Parathyroid adenoma (tissue), 2 donors: ENCODE data around the gene GNA14.

Source experiments
- H2AFZ ChIP-seq: fragments of 300-600 bp; sonication (generic); one replicate; pipeline ENCODE4 v1.7.0; 2017; ENCODE audit warnings: antibody characterized with exemption, mild to moderate bottlenecking
- H3K27ac ChIP-seq: fragments of 300-600 bp; sonication (generic); one replicate; pipeline ENCODE4 v1.7.0; 2017
- H3K27me3 ChIP-seq: fragments of 300-600 bp; sonication (generic); one replicate; pipeline ENCODE4 v1.7.0; 2017; ENCODE audit warnings: low read length; ENCODE audit not compliant: control insufficient read depth, insufficient read depth
- H3K36me3 ChIP-seq: fragments of 300-600 bp; sonication (generic); one replicate; pipeline ENCODE4 v1.7.0; 2017; ENCODE audit warnings: low read length; ENCODE audit not compliant: control insufficient read depth, insufficient read depth
- H3K4me1 ChIP-seq: fragments of 300-600 bp; sonication (generic); one replicate; pipeline ENCODE4 v1.7.0; 2017; ENCODE audit warnings: control low read depth
- H3K4me2 ChIP-seq: fragments of 300-600 bp; sonication (generic); one replicate; pipeline ENCODE4 v1.7.0; 2017; ENCODE audit warnings: low read length
- H3K4me3 ChIP-seq: fragments of 300-600 bp; sonication (generic); one replicate; pipeline ENCODE4 v1.7.0; 2017; ENCODE audit warnings: low read depth, low read length
- H3K79me2 ChIP-seq: fragments of 300-600 bp; sonication (generic); one replicate; pipeline ENCODE4 v1.7.0; 2017; ENCODE audit warnings: control low read depth
- H3K9ac ChIP-seq: fragments of 300-600 bp; sonication (generic); one replicate; pipeline ENCODE4 v1.7.0; 2017; ENCODE audit warnings: mild to moderate bottlenecking
- H3K9me3 ChIP-seq: fragments of 300-600 bp; sonication (generic); one replicate; pipeline ENCODE4 v1.7.0; 2017; ENCODE audit warnings: low read length; ENCODE audit not compliant: control insufficient read depth
- TF ChIP-seq, protein P1 (sequence below): fragments of 300-600 bp; sonication (generic); IDR thresholded peaks from one replicate; pipeline ENCODE4 v1.7.0; 2017; ENCODE audit warnings: antibody characterized with exemption, mild to moderate bottlenecking
- donor health status: primary hyperparathyroidism.

GNA14 gene

DNA sequence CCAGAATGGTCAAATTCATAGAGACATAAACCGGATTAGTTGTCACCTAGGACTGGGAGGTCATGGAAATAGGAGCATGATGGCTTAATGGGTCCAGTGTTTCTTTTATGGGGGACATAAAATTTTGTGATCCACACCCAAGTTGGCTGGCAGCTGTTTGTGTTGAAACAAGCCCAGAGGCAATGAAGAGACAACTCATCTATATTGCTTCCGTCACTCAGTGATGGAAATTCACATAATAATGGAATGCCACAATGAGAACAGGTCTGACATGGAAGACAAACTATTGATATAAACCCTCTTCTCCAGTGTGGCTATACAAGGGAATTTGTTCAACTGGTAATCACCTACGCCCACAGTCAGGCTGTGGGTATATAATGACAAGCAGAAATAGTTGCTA is 173.2 kb downstream of the GNA14 start:
- no peaks in the 10 kb centered on the region for H3K79me2 ChIP-seq
- no peak overlapping the region for H2AFZ ChIP-seq
- no peak overlapping the region for H3K27ac ChIP-seq
- H3K9me3 ChIP-seq: no peaks in the 10 kb centered on the region
- no peaks in the 10 kb centered on the region for H3K36me3 ChIP-seq
- H3K4me1 ChIP-seq: no peaks in the 10 kb centered on the region
- TF ChIP-seq, protein P1, sequence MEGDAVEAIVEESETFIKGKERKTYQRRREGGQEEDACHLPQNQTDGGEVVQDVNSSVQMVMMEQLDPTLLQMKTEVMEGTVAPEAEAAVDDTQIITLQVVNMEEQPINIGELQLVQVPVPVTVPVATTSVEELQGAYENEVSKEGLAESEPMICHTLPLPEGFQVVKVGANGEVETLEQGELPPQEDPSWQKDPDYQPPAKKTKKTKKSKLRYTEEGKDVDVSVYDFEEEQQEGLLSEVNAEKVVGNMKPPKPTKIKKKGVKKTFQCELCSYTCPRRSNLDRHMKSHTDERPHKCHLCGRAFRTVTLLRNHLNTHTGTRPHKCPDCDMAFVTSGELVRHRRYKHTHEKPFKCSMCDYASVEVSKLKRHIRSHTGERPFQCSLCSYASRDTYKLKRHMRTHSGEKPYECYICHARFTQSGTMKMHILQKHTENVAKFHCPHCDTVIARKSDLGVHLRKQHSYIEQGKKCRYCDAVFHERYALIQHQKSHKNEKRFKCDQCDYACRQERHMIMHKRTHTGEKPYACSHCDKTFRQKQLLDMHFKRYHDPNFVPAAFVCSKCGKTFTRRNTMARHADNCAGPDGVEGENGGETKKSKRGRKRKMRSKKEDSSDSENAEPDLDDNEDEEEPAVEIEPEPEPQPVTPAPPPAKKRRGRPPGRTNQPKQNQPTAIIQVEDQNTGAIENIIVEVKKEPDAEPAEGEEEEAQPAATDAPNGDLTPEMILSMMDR: no peak
- H3K4me3 ChIP-seq: no peak overlapping the region
- no peak overlapping the region for H3K4me2 ChIP-seq
- H3K27me3 ChIP-seq: no peaks in the 10 kb centered on the region
- H3K9ac ChIP-seq: no peak overlapping the region

DNA sequence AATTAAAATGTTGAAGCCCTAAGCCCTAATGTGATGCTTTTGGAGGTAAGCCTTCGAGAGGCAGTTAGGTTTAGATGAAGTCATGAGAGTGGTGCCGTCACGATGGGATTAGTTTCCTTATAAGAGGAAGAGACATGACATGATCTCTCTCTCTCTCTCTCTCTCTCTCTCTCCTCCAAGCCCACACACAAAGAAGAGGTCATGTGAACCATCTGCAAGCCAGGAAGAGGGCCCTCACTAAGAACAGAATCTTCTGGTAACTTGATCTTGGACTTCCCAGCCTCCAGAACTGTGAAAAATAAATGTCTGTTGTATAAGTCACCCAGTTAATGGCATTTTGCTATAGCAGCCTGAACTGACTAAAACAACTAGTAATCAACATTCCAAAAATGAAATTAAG is 175.5 kb downstream of the GNA14 start:
- no peaks in the 10 kb centered on the region for H3K9me3 ChIP-seq
- TF ChIP-seq, protein P1: no peak
- H3K27me3 ChIP-seq: no peaks in the 10 kb centered on the region
- no peaks in the 10 kb centered on the region for H3K4me1 ChIP-seq
- H3K4me3 ChIP-seq: no peak overlapping the region
- H3K9ac ChIP-seq: no peak overlapping the region
- no peak overlapping the region for H3K4me2 ChIP-seq
- H3K79me2 ChIP-seq: no peaks in the 10 kb centered on the region
- H3K36me3 ChIP-seq: no peaks in the 10 kb centered on the region
- H2AFZ ChIP-seq: no peak overlapping the region
- H3K27ac ChIP-seq: no peak overlapping the region

DNA sequence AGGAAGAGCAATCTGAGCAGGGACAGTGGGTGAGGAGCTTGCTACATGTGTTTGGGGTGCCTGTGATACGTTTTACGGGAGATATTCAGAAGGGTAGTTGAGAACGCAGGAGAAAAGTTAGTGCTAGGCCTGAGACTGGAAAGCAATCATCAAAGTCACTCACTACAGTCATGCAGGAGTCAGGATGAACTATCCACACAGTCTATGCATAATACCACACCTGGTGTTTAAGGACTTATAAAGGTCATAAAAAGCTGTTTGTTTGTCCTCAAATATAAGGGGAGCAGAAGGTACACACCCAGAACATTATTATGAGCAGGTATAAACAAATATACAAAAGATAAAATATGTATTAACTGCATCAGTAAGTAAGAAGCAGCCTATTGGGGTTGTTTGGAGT is 176.6 kb downstream of the GNA14 start:
- Histone ChIP-seq H2AFZ (no peak overlapping the region), H3K27me3 (no peaks in the 10 kb centered on the region), H3K9me3 (no peaks in the 10 kb centered on the region), H3K36me3 (no peaks in the 10 kb centered on the region), H3K9ac (no peak overlapping the region), H3K4me1 (no peaks in the 10 kb centered on the region), H3K27ac (no peak overlapping the region), H3K79me2 (no peaks in the 10 kb centered on the region), H3K4me2 (no peak overlapping the region), H3K4me3 (no peak overlapping the region)
- TF ChIP-seq, protein P1: no peak

DNA sequence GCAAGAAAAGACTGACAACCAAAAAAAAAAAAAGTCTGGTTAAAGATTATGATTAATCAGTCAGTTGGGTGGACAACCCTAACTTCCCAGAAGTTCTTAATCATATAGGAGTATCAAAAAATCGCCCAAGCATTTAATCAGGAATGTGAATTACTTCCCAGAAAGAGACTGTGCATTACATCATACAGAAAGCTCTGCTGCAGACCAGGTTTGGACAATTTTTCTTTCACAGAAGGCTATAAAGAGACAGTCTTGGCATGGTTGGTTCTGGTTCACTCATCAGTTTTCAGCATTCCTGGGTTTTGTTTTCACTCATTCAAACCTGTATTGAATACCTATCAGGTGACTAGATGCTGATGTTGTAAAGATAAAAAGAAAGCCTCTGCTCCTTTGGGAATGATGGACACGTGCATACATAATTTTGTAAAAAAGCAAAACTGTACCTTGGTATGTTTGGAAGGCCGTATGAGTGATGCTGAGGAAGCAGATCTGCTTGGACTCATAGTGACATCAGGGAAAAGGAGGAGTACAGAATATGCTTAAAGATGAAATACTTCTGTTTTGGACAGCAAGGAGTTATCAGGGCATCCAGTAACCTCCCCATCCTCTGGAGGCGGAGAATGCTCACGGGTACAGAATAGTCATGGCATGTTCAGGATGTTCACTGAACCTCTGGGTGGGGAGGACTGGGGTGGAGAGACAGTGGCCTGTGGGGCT is 178.4 kb downstream of the GNA14 start:
- TF ChIP-seq, protein P1: no peak
- Histone ChIP-seq H3K9ac (no peak overlapping the region), H3K9me3 (no peaks in the 10 kb centered on the region), H3K4me1 (no peaks in the 10 kb centered on the region), H3K4me3 (no peak overlapping the region), H2AFZ (no peak overlapping the region), H3K27ac (no peak overlapping the region), H3K36me3 (no peaks in the 10 kb centered on the region), H3K79me2 (no peaks in the 10 kb centered on the region), H3K27me3 (no peaks in the 10 kb centered on the region), H3K4me2 (no peak overlapping the region)

DNA sequence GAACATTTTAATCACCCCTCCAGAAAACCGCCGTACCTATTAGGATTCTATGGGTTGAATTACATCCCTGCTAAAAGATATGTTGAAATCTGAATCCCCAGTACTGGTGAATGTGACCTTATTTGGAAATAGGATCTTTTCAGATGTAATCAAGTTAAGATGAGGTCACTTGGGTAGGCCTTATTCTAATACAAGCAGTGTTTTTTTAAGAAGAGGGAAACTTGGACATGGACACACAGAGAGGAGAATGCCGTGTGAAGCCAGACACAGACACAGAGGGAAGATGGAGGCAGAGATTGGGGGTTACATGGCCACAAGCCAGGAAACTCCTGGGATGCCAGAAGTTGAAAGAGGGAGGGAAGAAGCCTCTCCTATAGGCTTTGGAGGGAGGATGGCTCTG is 183.5 kb downstream of the GNA14 start:
- TF ChIP-seq, protein P1: no peak
- H2AFZ ChIP-seq: no peak overlapping the region
- no peaks in the 10 kb centered on the region for H3K9me3 ChIP-seq
- no peaks in the 10 kb centered on the region for H3K4me1 ChIP-seq
- no peaks in the 10 kb centered on the region for H3K36me3 ChIP-seq
- H3K27ac ChIP-seq: no peak overlapping the region
- H3K9ac ChIP-seq: no peak overlapping the region
- H3K4me2 ChIP-seq: no peak overlapping the region
- H3K4me3 ChIP-seq: no peak overlapping the region
- no peaks in the 10 kb centered on the region for H3K27me3 ChIP-seq
- no peaks in the 10 kb centered on the region for H3K79me2 ChIP-seq
